H4 (cell line): ENCODE data around the gene ACTR1A. TPM values are rescaled to one million over a fixed set of nuclear protein-coding genes. Genes with fewer than 3 reads are reported as not detected.
A peak's percentile ranks its signal among the peaks of the same experiment; 100 is the strongest.

Source experiments
- DNase-seq: peaks from one replicate; pipeline ENCODE4 v3.0.0-alpha.2; 2015; ENCODE audit warnings: low spot score
- total RNA-seq: library from RNA; depleted of rRNA; stranded (reverse); fragments of >200 nt; shearing (Covaris generic); gene quantifications from 2 replicates; pipeline ENCODE4 v1.2.3, GENCODE V29; 2014

Gene ACTR1A
- total RNA-seq, 1 experiment from 2014 or later, result 172 TPM

GRCh38 chr10:102485093-102485784 lies 17.3 kb downstream of the ACTR1A start:
- no peak for DNase-seq

GRCh38 chr10:102484021-102484420 lies 18.5 kb downstream of the ACTR1A start:
- DNase-seq, result no peak

- DNase-seq, result no peak
These were observed 22.1 kb downstream of the ACTR1A start for GRCh38 chr10:102480396-102480795.

GRCh38 chr10:102479651-102480050 lies 22.9 kb downstream of the ACTR1A start:
- no peak for DNase-seq

GRCh38 chr10:102476466-102477141 lies 25.9 kb downstream of the ACTR1A start:
- no peak for DNase-seq

- no peak for DNase-seq
These were observed 27.0 kb downstream of the ACTR1A start for GRCh38 chr10:102475451-102476040.

- no peak for DNase-seq
These were observed 28.8 kb downstream of the ACTR1A start for GRCh38 chr10:102473445-102474331.

- DNase-seq, result no peak
These were observed 31.6 kb downstream of the ACTR1A start for GRCh38 chr10:102470579-102471546.

- no peak for DNase-seq
These were observed 33.8 kb downstream of the ACTR1A start for GRCh38 chr10:102468683-102469082.

- DNase-seq, result no peak
These were observed 34.5 kb downstream of the ACTR1A start for GRCh38 chr10:102467971-102468438.

- DNase-seq, result no peak
These were observed 35.2 kb downstream of the ACTR1A start for GRCh38 chr10:102467318-102467717.

GRCh38 chr10:102465466-102465865 lies 37.0 kb downstream of the ACTR1A start:
- DNase-seq, result no peak

- no peak for DNase-seq
These were observed 38.5 kb downstream of the ACTR1A start for GRCh38 chr10:102463983-102464382.

GRCh38 chr10:102462512-102463054 lies 39.9 kb downstream of the ACTR1A start:
- no peak for DNase-seq

- DNase-seq, result peak; percentile 83
These were observed 41.1 kb downstream of the ACTR1A start for GRCh38 chr10:102461187-102462054.

GRCh38 chr10:102460836-102461186 lies 41.7 kb downstream of the ACTR1A start:
- DNase-seq, result no peak

GRCh38 chr10:102458656-102459055 lies 43.9 kb downstream of the ACTR1A start:
- no peak for DNase-seq

GRCh38 chr10:102457591-102458150 lies 44.8 kb downstream of the ACTR1A start:
- DNase-seq, result no peak

GRCh38 chr10:102455893-102456471 lies 46.5 kb downstream of the ACTR1A start:
- peak; percentile 85 for DNase-seq
